HCT116 (cell line): Measurements from ENCODE around the gene PCNT. TPM values are rescaled to one million over a fixed set of nuclear protein-coding genes. Genes with fewer than 3 reads are reported as not detected.

Experiments
- ATAC-seq: fragments of 200-7000 bp; cut with Tn5 transposase; 2 replicates; pipeline ENCODE4 v1.9.1; 2020; ENCODE audit warnings: mild to moderate bottlenecking, moderate library complexity
- BruUV-seq: library from RNA; stranded (reverse); fragments of 400-500 nt; replicated peaks from 2 replicates; lab custom pipeline; 2021; lab: Mats Ljungman, UMichigan
- CTCF ChIA-PET: fragments of 300-600 bp; sonication (Branson Sonifier 250); formaldehyde crosslinking; loops from one replicate; lab custom pipeline; 2021; ENCODE audit warnings: antibody characterized with exemption; lab: Charles Lee
- POLR2A ChIA-PET: fragments of 300-600, 350-600 bp; sonication (Branson Sonifier 250); formaldehyde crosslinking; loops from one replicate; lab custom pipeline; 2021; ENCODE audit warnings: antibody characterized with exemption; lab: Charles Lee
- RAD21 ChIA-PET, 2 experiments: fragments of 300-600 bp; sonication (Branson Sonifier 250); formaldehyde crosslinking; loops; one replicate each; lab custom pipeline; 2023; ENCODE audit warnings: low total read pairs in 2 of 2; ENCODE audit not compliant: uncharacterized antibody in 2 of 2, unreplicated experiment in 2 of 2, low non-redundant PET in 1 of 2; lab: Charles Lee
- DNase-seq: peaks from one replicate; pipeline ENCODE4 v3.0.0-alpha.2; 2010; ENCODE audit warnings: low read depth, low spot score
- H2AFZ ChIP-seq: fragments of 200-600 bp; shearing (Covaris generic), sonication (generic); 2 replicates; pipeline ENCODE4 v1.6.1; 2017; ENCODE audit warnings: low read depth, mixed run types, mixed read lengths, antibody characterized with exemption, low read length; ENCODE audit not compliant: poor library complexity, severe bottlenecking
- H3K27ac ChIP-seq: 2 replicates; pipeline ENCODE4 v1.5.1; 2012; ENCODE audit warnings: low read depth, low read length
- H3K27me3 ChIP-seq: fragments of 200-600 bp; sonication (generic); 2 replicates; pipeline ENCODE4 v1.6.1; 2016; ENCODE audit warnings: mixed run types, low read length, mixed read lengths; ENCODE audit not compliant: insufficient read depth
- H3K36me3 ChIP-seq, 2 experiments: fragments of 200-500 bp in 1 of 2; fragments of 200-600 bp in 1 of 2; sonication (Bioruptor generic) in 1 of 2; sonication (generic) in 1 of 2; 2 replicates each; pipeline versions ENCODE4 v1.5.1 to v1.6.1; 2014 to 2016; ENCODE audit warnings: low read length in 2 of 2, inconsistent platforms in 1 of 2, mixed read lengths in 1 of 2, mixed run types in 1 of 2; ENCODE audit not compliant: insufficient read depth in 2 of 2, control insufficient read depth in 1 of 2
- H3K4me1 ChIP-seq, 2 experiments: fragments of 200-600 bp in 1 of 2; sonication (generic) in 1 of 2; 2 replicates each; pipeline versions ENCODE4 v1.5.1 to v1.6.1; 2012 to 2017; ENCODE audit warnings: low read length in 2 of 2, inconsistent platforms in 1 of 2, mild to moderate bottlenecking in 1 of 2, mixed read lengths in 1 of 2, mixed run types in 1 of 2, moderate library complexity in 1 of 2; ENCODE audit not compliant: insufficient read depth in 2 of 2, control insufficient read depth in 1 of 2
- H3K4me2 ChIP-seq: fragments of 200-600 bp; sonication (generic); 2 replicates; pipeline ENCODE4 v1.6.1; 2017; ENCODE audit warnings: mixed run types, low read length, mixed read lengths
- H3K4me3 ChIP-seq, 2 experiments: fragments of 200-600 bp in 1 of 2; sonication (generic) in 1 of 2; replicated peaks in 1 of 2; 2 replicates each; pipeline ENCODE4 v1.5.1; 2011 to 2016; ENCODE audit warnings: low read length in 2 of 2, control low read depth in 1 of 2, low read depth in 1 of 2, mild to moderate bottlenecking in 1 of 2, mixed read lengths in 1 of 2, mixed run types in 1 of 2
- H3K79me2 ChIP-seq: fragments of 200-600 bp; sonication (generic); 2 replicates; pipeline ENCODE4 v1.6.1; 2017; ENCODE audit warnings: mild to moderate bottlenecking, mixed run types, low read length, moderate library complexity, mixed read lengths; ENCODE audit not compliant: insufficient read depth
- H3K9ac ChIP-seq: fragments of 200-600 bp; sonication (generic); 2 replicates; pipeline ENCODE4 v1.6.1; 2016; ENCODE audit warnings: low read length, mixed read lengths
- H3K9me2 ChIP-seq: fragments of 200-600 bp; sonication (generic), shearing (Covaris generic); 2 replicates; pipeline ENCODE4 v1.6.1; 2017; ENCODE audit warnings: mixed run types, mild to moderate bottlenecking, moderate library complexity; ENCODE audit not compliant: insufficient read depth
- H3K9me3 ChIP-seq, 2 experiments: fragments of 200-500 bp in 1 of 2; fragments of 200-600 bp in 1 of 2; sonication (Bioruptor generic) in 1 of 2; sonication (generic) in 1 of 2; 2 replicates each; pipeline ENCODE4 v1.6.1; 2014 to 2017; ENCODE audit warnings: low read length in 2 of 2, mixed read lengths in 2 of 2, inconsistent platforms in 1 of 2, low read depth in 1 of 2, mild to moderate bottlenecking in 1 of 2, mixed run types in 1 of 2, moderate library complexity in 1 of 2; ENCODE audit not compliant: control insufficient read depth in 1 of 2, insufficient read depth in 1 of 2
- H4K20me1 ChIP-seq: fragments of 200-600 bp; sonication (generic), shearing (Covaris generic); 2 replicates; pipeline ENCODE4 v1.6.1; 2017; ENCODE audit warnings: mixed run types, mild to moderate bottlenecking, moderate library complexity; ENCODE audit not compliant: insufficient read depth
- EGR1 ChIP-seq: IDR thresholded peaks from 2 replicates; pipeline ENCODE4 v1.6.1; 2012; ENCODE audit warnings: low read depth
- EZH2 ChIP-seq: fragments of 200-600 bp; sonication (generic); IDR thresholded peaks from 2 replicates; pipeline ENCODE4 v1.6.1; 2017; ENCODE audit warnings: antibody characterized with exemption, mixed run types
- EZH2phosphoT487 ChIP-seq: fragments of 200-600 bp; IDR thresholded peaks from 2 replicates; pipeline ENCODE4 v1.6.1; 2018; ENCODE audit warnings: antibody characterized with exemption, borderline replicate concordance
- FOSL1 ChIP-seq: IDR thresholded peaks from 2 replicates; pipeline ENCODE4 v1.6.1; 2012; ENCODE audit warnings: low read depth
- JUND ChIP-seq: IDR thresholded peaks from 2 replicates; pipeline ENCODE4 v1.6.1; 2012
- POLR2AphosphoS5 ChIP-seq: IDR thresholded peaks from 2 replicates; pipeline ENCODE4 v1.6.1; 2011; ENCODE audit warnings: mild to moderate bottlenecking, low read depth, low read length, moderate library complexity
- RAD21 ChIP-seq: IDR thresholded peaks from 2 replicates; pipeline ENCODE4 v1.6.1; 2012; ENCODE audit warnings: low read depth, mild to moderate bottlenecking
- SIN3A ChIP-seq: IDR thresholded peaks from 2 replicates; pipeline ENCODE4 v1.6.1; 2012; ENCODE audit warnings: low read depth
- SRF ChIP-seq: IDR thresholded peaks from 2 replicates; pipeline ENCODE4 v1.6.1; 2012; ENCODE audit warnings: low read depth
- TCF7L2 ChIP-seq: IDR thresholded peaks from 2 replicates; pipeline ENCODE4 v1.7.0; 2011; ENCODE audit warnings: borderline replicate concordance, inconsistent platforms; ENCODE audit not compliant: insufficient read depth, insufficient read length; ENCODE audit errors: extremely low read depth
- YY1 ChIP-seq: IDR thresholded peaks from 2 replicates; pipeline ENCODE4 v1.6.1; 2011; ENCODE audit warnings: low read length, low read depth, moderate library complexity, mild to moderate bottlenecking; ENCODE audit not compliant: insufficient replicate concordance; ENCODE audit errors: extremely low read depth
- ZNF274 ChIP-seq: fragments of 200-500 bp; sonication (Bioruptor generic); IDR thresholded peaks from 2 replicates; pipeline ENCODE4 v1.6.1; 2014; ENCODE audit warnings: mild to moderate bottlenecking, low read depth, low read length, inconsistent platforms
- intact Hi-C: fragments of 100-400 bp; cut with micrococcal nuclease; formaldehyde crosslinking; loops from 2 replicates; pipeline ENCODE4 v1.10.0; 2022
- total RNA-seq: library from RNA; stranded (reverse); gene quantifications from one replicate; pipeline ENCODE4 v1.2.1, GENCODE V29; 2021; ENCODE audit not compliant: unreplicated experiment
- TF ChIP-seq, protein P1 (sequence below): IDR thresholded peaks from 2 replicates; pipeline ENCODE4 v1.6.1; 2011; ENCODE audit warnings: mild to moderate bottlenecking, low read length, moderate library complexity; ENCODE audit not compliant: insufficient replicate concordance; ENCODE audit errors: extremely low read depth
- TF ChIP-seq, protein P2 (sequence below), 3 experiments: fragments of 200-600 bp in 1 of 3; sonication (generic) in 1 of 3; IDR thresholded peaks in 2 of 3; conservative IDR thresholded peaks in 1 of 3; 2 replicates each; pipeline ENCODE4 v1.5.1; 2012 to 2017; ENCODE audit warnings: low read depth in 2 of 3, low read length in 2 of 3, antibody characterized with exemption in 1 of 3, borderline replicate concordance in 1 of 3, control low read depth in 1 of 3, mild to moderate bottlenecking in 1 of 3, mixed read lengths in 1 of 3, mixed run types in 1 of 3, moderate library complexity in 1 of 3; ENCODE audit not compliant: insufficient read depth in 1 of 3
- TF ChIP-seq, protein P3 (sequence below): IDR thresholded peaks from 2 replicates; pipeline ENCODE4 v1.6.1; 2012
- TF ChIP-seq, protein P4 (sequence below): IDR thresholded peaks from 2 replicates; pipeline ENCODE4 v1.6.1; 2012
- TF ChIP-seq, protein P5 (sequence below): IDR thresholded peaks from 2 replicates; pipeline ENCODE4 v1.6.1; 2012; ENCODE audit warnings: low read depth

PCNT gene
- total RNA-seq, 1 experiment from 2014 or later, result 43.6 TPM

DNA sequence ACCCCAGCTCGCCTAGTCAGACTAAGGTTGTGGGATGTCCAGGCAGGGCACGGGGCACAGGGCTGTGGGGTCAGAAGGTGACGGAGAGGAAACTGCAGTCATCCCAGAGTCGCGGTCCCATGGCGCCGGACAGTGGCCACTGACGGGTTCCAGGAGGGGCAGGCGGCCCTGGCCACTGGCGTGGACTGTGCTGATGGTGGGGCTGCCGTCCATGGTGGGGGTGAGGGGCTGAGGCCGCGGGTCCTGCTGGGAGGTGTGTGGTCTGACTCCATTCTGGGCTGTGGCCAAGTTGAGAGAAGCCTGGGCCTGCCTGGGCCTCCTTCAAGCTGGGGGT lies 32.0 kb downstream of the PCNT start:
- CTCF ChIA-PET, result no interaction called here

More for the DNA sequence above, 32.0 kb downstream of the PCNT start:
- Histone ChIP-seq H3K9me3 (no peaks in the 10 kb centered on the region), H2AFZ (no peak overlapping the region), H3K27me3 (no peaks in the 10 kb centered on the region), H4K20me1 (no peaks in the 10 kb centered on the region), H3K27ac (no peak overlapping the region), H3K4me2 (no peak overlapping the region), H3K79me2 (no peaks in the 10 kb centered on the region), H3K9ac (no peak overlapping the region), H3K9me2 (no peaks in the 10 kb centered on the region), H3K4me3 (no peak overlapping the region), H3K4me1 (no peaks in the 10 kb centered on the region), H3K36me3 (peaks cover 10 to 19% of the 10 kb centered on the region in 2 experiments; a peak in 3 of 4 replicates)
- ATAC-seq, result no peak
- ChIA-PET POLR2A (no interaction called here), RAD21 (no interaction called here)
- TF ChIP-seq EZH2 (no peak), ZNF274 (no peak), JUND (no peak), EZH2phosphoT487 (no peak), RAD21 (no peak), YY1 (no peak), POLR2AphosphoS5 (no peak), TCF7L2 (no peak), SIN3A (no peak), FOSL1 (no peak), EGR1 (no peak), SRF (no peak)
- TF ChIP-seq, protein P1, sequence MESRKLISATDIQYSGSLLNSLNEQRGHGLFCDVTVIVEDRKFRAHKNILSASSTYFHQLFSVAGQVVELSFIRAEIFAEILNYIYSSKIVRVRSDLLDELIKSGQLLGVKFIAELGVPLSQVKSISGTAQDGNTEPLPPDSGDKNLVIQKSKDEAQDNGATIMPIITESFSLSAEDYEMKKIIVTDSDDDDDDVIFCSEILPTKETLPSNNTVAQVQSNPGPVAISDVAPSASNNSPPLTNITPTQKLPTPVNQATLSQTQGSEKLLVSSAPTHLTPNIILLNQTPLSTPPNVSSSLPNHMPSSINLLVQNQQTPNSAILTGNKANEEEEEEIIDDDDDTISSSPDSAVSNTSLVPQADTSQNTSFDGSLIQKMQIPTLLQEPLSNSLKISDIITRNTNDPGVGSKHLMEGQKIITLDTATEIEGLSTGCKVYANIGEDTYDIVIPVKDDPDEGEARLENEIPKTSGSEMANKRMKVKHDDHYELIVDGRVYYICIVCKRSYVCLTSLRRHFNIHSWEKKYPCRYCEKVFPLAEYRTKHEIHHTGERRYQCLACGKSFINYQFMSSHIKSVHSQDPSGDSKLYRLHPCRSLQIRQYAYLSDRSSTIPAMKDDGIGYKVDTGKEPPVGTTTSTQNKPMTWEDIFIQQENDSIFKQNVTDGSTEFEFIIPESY, result no peak
- TF ChIP-seq, protein P2, sequence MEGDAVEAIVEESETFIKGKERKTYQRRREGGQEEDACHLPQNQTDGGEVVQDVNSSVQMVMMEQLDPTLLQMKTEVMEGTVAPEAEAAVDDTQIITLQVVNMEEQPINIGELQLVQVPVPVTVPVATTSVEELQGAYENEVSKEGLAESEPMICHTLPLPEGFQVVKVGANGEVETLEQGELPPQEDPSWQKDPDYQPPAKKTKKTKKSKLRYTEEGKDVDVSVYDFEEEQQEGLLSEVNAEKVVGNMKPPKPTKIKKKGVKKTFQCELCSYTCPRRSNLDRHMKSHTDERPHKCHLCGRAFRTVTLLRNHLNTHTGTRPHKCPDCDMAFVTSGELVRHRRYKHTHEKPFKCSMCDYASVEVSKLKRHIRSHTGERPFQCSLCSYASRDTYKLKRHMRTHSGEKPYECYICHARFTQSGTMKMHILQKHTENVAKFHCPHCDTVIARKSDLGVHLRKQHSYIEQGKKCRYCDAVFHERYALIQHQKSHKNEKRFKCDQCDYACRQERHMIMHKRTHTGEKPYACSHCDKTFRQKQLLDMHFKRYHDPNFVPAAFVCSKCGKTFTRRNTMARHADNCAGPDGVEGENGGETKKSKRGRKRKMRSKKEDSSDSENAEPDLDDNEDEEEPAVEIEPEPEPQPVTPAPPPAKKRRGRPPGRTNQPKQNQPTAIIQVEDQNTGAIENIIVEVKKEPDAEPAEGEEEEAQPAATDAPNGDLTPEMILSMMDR (IDR thresholded peaks at IDR 0.05 in 2 of 3, conservative IDR thresholded peaks at IDR 0.05 in 1 of 3; ENCODE audit: borderline replicate concordance in 1 of 3, insufficient read depth in 1 of 3, low read depth in 2 of 3, low read length in 2 of 3), result no peak
- TF ChIP-seq, protein P3, sequence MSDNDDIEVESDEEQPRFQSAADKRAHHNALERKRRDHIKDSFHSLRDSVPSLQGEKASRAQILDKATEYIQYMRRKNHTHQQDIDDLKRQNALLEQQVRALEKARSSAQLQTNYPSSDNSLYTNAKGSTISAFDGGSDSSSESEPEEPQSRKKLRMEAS, result no peak
- TF ChIP-seq, protein P4, sequence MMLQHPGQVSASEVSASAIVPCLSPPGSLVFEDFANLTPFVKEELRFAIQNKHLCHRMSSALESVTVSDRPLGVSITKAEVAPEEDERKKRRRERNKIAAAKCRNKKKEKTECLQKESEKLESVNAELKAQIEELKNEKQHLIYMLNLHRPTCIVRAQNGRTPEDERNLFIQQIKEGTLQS, result no peak
- TF ChIP-seq, protein P5, sequence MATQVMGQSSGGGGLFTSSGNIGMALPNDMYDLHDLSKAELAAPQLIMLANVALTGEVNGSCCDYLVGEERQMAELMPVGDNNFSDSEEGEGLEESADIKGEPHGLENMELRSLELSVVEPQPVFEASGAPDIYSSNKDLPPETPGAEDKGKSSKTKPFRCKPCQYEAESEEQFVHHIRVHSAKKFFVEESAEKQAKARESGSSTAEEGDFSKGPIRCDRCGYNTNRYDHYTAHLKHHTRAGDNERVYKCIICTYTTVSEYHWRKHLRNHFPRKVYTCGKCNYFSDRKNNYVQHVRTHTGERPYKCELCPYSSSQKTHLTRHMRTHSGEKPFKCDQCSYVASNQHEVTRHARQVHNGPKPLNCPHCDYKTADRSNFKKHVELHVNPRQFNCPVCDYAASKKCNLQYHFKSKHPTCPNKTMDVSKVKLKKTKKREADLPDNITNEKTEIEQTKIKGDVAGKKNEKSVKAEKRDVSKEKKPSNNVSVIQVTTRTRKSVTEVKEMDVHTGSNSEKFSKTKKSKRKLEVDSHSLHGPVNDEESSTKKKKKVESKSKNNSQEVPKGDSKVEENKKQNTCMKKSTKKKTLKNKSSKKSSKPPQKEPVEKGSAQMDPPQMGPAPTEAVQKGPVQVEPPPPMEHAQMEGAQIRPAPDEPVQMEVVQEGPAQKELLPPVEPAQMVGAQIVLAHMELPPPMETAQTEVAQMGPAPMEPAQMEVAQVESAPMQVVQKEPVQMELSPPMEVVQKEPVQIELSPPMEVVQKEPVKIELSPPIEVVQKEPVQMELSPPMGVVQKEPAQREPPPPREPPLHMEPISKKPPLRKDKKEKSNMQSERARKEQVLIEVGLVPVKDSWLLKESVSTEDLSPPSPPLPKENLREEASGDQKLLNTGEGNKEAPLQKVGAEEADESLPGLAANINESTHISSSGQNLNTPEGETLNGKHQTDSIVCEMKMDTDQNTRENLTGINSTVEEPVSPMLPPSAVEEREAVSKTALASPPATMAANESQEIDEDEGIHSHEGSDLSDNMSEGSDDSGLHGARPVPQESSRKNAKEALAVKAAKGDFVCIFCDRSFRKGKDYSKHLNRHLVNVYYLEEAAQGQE, result no peak
- BruUV-seq, result no TSS peak
- intact Hi-C loops, result no loop called here
- DNase-seq, result no peak
